KG1 (cell line): ENCODE measurements around the gene CDKAL1.
A peak's percentile ranks its signal among the peaks of the same experiment; 100 is the strongest.
"Not testable (repeated sequence)": the region's sequence is repeated elsewhere in the genome, so short reads cannot be mapped to it uniquely, and the experiment has no call there.

Source experiments
- DNase-seq: peaks from one replicate; lab custom pipeline; 2025; lab: John Stamatoyannopoulos, UW

Gene CDKAL1

DNA sequence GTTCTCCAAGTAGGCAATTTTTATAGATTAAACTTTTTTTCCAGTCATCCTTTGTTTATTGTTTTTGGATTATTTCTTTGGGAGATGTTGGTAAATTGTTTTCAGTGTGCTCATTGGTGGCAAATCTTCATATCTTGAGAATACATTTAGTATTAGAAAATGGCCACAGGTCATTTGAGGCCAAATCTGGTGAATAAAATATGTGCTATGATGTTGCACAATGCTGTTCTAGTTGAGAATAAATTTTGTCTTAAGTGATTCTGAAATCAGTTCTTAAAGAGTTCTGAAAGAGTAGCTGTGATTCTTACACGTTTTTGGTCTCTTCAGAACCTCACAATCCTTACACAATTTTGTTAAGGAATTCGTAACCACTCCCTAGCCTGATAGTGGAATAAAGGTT is 20.1 kb downstream of the CDKAL1 start:
- DNase-seq: no peak

- no peak for DNase-seq
These were observed 20.6 kb downstream of the CDKAL1 start for GRCh38 chr6:20554817-20555216.

GRCh38 chr6:20559924-20560551 is 25.8 kb downstream of the CDKAL1 start:
- no peak for DNase-seq

- DNase-seq: no peak
These were observed 29.1 kb downstream of the CDKAL1 start for GRCh38 chr6:20563377-20563776.

GRCh38 chr6:20564269-20564668 is 30.0 kb downstream of the CDKAL1 start:
- DNase-seq: peak; percentile 23

DNA sequence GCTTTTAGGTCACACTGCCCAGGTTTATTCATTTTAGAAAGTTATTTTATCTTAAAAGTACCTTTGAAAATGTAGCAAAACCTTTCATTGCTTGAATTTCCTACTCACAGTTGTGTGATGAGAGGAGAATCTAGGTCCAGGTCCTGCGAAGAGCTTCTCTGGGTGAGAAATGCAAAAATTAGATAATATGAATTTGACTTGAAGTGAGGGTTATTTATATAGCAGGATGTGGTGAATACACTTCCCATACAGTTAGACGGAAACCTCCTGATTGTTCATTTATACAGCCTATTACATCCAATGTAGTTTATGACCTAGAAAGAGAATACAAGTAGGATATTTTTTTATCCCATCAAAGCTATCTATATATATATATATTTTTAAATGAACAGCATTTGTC is 30.5 kb downstream of the CDKAL1 start:
- DNase-seq: no peak

DNA sequence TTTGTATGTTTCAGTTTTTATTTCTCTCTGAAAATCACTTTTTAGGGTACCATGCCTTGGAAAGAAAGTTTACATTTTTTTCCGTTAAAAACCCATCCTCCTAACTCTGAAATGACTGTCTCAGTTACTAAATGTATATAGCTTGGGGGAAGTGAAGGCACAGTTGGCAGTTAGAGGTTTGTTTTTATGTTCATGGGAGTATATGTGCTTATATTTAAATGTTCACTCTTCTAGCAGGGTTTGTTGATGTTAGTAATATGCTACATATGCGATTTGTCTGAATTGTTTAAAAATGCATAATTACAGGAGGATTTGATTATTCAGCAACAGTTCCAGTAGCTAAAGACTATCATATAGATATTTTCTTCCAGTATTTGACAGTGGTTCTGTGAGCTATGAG is 31.1 kb downstream of the CDKAL1 start:
- no peak for DNase-seq

DNA sequence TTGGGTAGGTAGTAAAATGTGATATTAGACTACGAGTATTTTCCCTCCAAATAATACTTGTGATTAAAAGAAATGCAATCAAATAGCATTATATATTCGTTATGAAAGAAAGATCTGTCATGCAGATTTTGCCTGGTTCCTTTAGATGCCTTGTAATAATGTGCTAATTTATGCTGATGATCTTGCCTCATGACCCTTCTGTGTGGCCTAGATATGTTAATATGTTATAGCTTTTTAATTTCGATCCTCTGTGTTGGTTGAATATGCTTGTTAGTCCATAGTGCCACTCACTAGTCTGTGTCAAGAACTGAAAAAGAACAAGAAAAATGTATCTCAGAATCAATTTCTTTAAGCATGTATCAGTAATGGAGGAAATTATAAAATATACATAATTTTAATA is 31.9 kb downstream of the CDKAL1 start:
- no peak for DNase-seq

- DNase-seq: no peak
These were observed 34.8 kb downstream of the CDKAL1 start for GRCh38 chr6:20569000-20569610.

GRCh38 chr6:20571261-20571660 is 37.0 kb downstream of the CDKAL1 start:
- DNase-seq: no peak

DNA sequence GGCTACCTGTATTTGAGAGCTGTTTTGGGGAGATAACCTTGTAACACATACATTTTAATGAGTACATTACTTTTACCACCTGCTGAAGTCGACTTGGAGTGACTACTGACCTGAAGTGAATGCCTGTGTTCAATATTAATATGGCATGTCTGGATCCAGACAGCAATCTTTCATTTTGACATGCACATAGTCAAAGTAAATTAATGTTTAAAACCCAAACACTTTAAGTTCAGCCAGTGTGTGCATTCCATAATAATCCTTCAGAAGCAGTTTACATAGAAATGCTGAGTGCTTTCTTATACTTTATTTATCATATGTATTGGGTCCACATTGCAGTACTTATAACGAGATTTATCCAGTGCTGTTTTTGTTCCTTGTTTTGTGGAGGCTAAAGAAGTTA is 38.0 kb downstream of the CDKAL1 start:
- DNase-seq: no peak

GRCh38 chr6:20572940-20573339 is 38.7 kb downstream of the CDKAL1 start:
- DNase-seq: no peak

DNA sequence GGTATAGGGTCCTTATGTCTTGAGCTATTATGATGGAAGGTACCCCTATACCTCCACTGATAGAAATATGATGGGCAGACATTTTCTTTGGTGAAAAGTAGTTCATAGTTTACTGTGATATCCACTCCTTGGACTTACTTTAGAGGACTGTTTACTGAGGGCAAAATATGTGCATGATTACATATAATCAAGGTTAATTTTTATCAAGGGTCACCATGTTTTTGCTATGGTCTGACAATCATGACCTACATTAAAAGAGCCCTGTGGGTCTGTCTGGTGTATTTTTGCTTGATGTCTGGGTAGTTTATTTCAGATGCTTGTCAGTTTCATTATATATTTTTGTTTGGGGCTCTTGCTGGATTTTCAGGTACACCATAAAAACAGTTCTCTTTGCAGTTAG is 40.1 kb downstream of the CDKAL1 start:
- no peak for DNase-seq

DNA sequence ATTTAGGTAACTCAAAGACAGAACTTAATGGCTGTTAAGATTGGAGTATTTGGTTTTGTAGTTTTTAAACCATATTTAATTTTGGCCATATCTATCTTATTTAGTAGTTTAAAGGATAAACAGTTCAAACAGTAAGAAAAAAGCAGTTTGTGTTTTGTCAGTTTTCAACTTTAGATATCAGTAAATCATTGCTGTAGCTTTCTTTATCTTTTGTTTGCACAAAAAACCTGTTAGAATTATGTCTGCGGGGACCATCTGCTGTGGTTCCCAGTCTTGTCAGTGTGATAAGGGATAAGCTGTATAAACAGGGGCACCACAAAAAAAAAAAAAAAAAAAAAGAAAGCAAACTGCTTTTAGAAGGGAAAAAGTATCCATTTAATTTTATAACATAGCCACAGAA is 40.9 kb downstream of the CDKAL1 start:
- DNase-seq: no peak

- DNase-seq: no peak
These were observed 41.6 kb downstream of the CDKAL1 start for GRCh38 chr6:20575704-20576451.

DNA sequence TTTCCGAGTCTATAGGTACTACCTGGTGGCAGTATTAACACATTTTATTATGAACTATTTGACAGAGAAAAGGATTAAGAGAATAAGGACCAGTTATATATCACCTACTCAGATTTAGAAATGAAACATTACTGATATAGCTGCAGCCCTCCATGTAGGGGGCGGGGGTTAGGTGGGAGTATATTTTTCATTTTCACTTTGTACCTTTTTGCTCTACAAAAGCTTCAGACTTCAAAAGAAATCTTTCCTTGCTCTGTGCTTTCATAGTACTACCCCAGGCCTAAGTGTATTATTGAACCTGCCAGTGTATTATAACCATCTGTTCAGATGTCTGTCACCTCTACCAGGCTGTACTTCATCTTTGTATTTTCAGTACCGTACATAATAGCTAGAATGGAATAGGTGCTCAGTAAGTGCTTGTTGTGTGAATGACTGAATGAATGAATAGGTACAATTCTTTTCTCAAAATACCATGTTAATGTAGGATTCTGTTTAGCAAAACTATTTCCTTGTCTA is 43.0 kb downstream of the CDKAL1 start:
- no peak for DNase-seq

- no peak for DNase-seq
These were observed 46.8 kb downstream of the CDKAL1 start for GRCh38 chr6:20581070-20581469.

GRCh38 chr6:20582586-20583443 is 48.6 kb downstream of the CDKAL1 start:
- DNase-seq: no peak

DNA sequence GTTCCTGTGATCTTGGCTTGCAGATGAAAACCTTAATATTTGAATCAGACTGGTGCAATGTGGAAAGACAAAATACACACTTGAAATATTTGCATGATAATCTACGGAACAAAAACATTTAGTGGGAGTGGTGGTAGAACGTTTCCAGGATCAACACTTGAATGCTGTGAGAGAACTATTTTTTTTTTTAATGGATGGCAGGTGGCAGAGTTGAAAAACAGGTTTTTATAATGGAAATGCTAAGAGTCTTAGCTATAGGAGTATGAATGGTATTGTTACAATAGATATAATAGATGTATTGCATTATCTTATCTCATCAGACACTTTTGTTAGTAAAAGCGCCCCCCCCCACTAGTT is 49.2 kb downstream of the CDKAL1 start:
- no peak for DNase-seq

GRCh38 chr6:20584100-20584731 is 50.0 kb downstream of the CDKAL1 start:
- no peak for DNase-seq

DNA sequence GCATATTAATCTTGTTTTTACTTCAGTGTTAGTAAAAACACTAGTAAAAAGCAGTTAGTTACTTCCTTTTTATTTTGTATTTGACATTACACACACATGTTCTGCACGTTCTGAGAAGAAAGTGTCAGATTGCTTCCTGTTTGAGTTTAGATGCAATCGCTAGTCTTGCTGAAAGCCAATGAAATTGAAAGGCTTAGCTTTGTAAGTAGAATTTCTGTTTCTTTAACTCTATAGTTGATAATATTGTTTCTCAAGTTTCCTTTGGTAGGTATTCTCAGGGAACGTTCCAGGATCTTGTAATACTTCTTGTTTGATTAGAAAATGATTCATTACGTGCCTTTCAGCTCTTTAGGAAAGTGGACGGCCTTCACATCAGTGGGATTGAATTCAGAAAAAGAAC is 55.0 kb downstream of the CDKAL1 start:
- no peak for DNase-seq

DNA sequence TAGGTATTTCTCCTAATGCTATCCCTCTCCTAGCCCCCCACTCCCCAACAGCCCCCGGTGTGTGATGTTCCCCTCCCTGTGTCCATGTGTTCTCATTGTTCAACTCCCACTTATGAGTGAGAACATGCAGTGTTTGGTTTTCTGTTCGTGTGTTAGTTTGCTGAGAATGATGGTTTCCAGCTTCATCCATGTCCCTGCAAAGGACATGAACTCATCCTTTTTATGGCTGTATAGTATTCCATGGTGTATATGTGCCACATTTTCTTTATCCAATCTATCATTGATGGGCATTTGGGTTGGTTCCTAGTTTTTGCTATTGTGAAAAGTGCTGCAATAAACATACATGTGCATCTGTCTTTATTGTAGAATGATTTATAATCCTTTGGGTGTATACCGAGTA is 56.2 kb downstream of the CDKAL1 start:
- DNase-seq: not testable (repeated sequence)
